KMS-11 (cell line): Measurements from ENCODE around the gene MYO19.

Experiments
- H2AFZ ChIP-seq: fragments of 200-600 bp; sonication (generic); 2 replicates; pipeline ENCODE4 v1.6.1; 2016; ENCODE audit warnings: antibody characterized with exemption, mixed run types, low read depth
- H3K27ac ChIP-seq: fragments of 200-600 bp; sonication (generic); 2 replicates; pipeline ENCODE4 v1.6.1; 2016; ENCODE audit warnings: mild to moderate bottlenecking, mixed run types
- H3K27me3 ChIP-seq: fragments of 200-600 bp; sonication (generic); 2 replicates; pipeline ENCODE4 v1.6.1; 2017; ENCODE audit warnings: mild to moderate bottlenecking, low read depth, mixed run types, moderate library complexity; ENCODE audit not compliant: insufficient read depth
- H3K36me3 ChIP-seq: fragments of 200-600 bp; sonication (generic); 2 replicates; pipeline ENCODE4 v1.6.1; 2017; ENCODE audit warnings: mild to moderate bottlenecking, mixed run types; ENCODE audit not compliant: insufficient read depth
- H3K4me1 ChIP-seq: fragments of 200-600 bp; sonication (generic); 2 replicates; pipeline ENCODE4 v1.6.1; 2016; ENCODE audit warnings: mild to moderate bottlenecking, low read depth, mixed run types; ENCODE audit not compliant: poor library complexity, severe bottlenecking
- H3K4me2 ChIP-seq: fragments of 200-600 bp; sonication (generic); 2 replicates; pipeline ENCODE4 v1.7.0; 2016; ENCODE audit warnings: mild to moderate bottlenecking, mixed run types
- H3K4me3 ChIP-seq: fragments of 200-600 bp; sonication (generic); IDR thresholded peaks from 2 replicates; pipeline ENCODE4 v1.6.1; 2017; ENCODE audit warnings: low read depth, low read length, mixed read lengths; ENCODE audit not compliant: insufficient read depth
- H3K79me2 ChIP-seq: fragments of 200-600 bp; sonication (generic); 2 replicates; pipeline ENCODE4 v1.6.1; 2016; ENCODE audit warnings: low read depth, mixed run types; ENCODE audit not compliant: insufficient read depth
- H3K9ac ChIP-seq: fragments of 200-600 bp; sonication (generic); 2 replicates; pipeline ENCODE4 v1.6.1; 2016; ENCODE audit warnings: mild to moderate bottlenecking, mixed run types
- H4K20me1 ChIP-seq: fragments of 200-600 bp; sonication (generic); 2 replicates; pipeline ENCODE4 v1.6.1; 2016; ENCODE audit warnings: mild to moderate bottlenecking, mixed run types; ENCODE audit not compliant: insufficient read depth
- CTCF ChIP-seq: fragments of 200-600 bp; sonication (generic); conservative IDR thresholded peaks from 2 replicates; pipeline ENCODE4 v1.6.1; 2017; ENCODE audit warnings: low read depth, mild to moderate bottlenecking, antibody characterized with exemption, low read length, moderate library complexity, mixed read lengths

The MYO19 gene

GRCh38 chr17:36494674-36495073 lies 40.0 kb downstream of the MYO19 start:
- H3K79me2 ChIP-seq: peaks cover 15% of the 10 kb centered on the region; the same call in 1 of the 2 replicates
- H3K4me2 ChIP-seq: no peak overlapping the region
- H3K36me3 ChIP-seq: no peaks in the 10 kb centered on the region
- H3K4me1 ChIP-seq: no peaks in the 10 kb centered on the region
- no peak overlapping the region for H3K9ac ChIP-seq
- H3K4me3 ChIP-seq: no peak overlapping the region
- TF ChIP-seq CTCF: no peak
- no peaks in the 10 kb centered on the region for H3K27me3 ChIP-seq
- no peak overlapping the region for H2AFZ ChIP-seq
- H3K27ac ChIP-seq: no peak overlapping the region
- no peaks in the 10 kb centered on the region for H4K20me1 ChIP-seq

GRCh38 chr17:36493956-36494355 lies 40.7 kb downstream of the MYO19 start:
- no peak overlapping the region for H3K9ac ChIP-seq

GRCh38 chr17:36486204-36487194 lies 48.2 kb downstream of the MYO19 start, which contains the start of gene ZNHIT3:
ZNHIT3 (plus strand) TSS chr17:36486681; CDS start chr17:36486700, 19 bp downstream.
- peak within 1 kb of the TSS; percentile 51; the same call in 1 of the 2 replicates for H3K9ac ChIP-seq
- peak within 1 kb of the TSS; percentile 38 for H3K4me3 ChIP-seq
- no peaks in the 10 kb centered on the region for H3K36me3 ChIP-seq
- peaks cover 42% of the 10 kb centered on the region for H3K79me2 ChIP-seq
- H3K27me3 ChIP-seq: no peaks in the 10 kb centered on the region
- peak within 1 kb of the TSS; percentile 96 for H3K4me2 ChIP-seq
- peak within 1 kb of the TSS; percentile 88 for H2AFZ ChIP-seq
- H3K27ac ChIP-seq: peak within 1 kb of the TSS; percentile 5; the same call in 1 of the 2 replicates
- no peak for TF ChIP-seq CTCF
- peaks cover 9% of the 10 kb centered on the region for H3K4me1 ChIP-seq
- H4K20me1 ChIP-seq: no peaks in the 10 kb centered on the region

More at GRCh38 chr17:36493956-36494355, 40.7 kb downstream of the MYO19 start:
- H4K20me1 ChIP-seq: no peaks in the 10 kb centered on the region
- no peaks in the 10 kb centered on the region for H3K27me3 ChIP-seq
- no peak overlapping the region for H2AFZ ChIP-seq
- TF ChIP-seq CTCF: no peak
- no peaks in the 10 kb centered on the region for H3K36me3 ChIP-seq
- no peak overlapping the region for H3K4me3 ChIP-seq
- no peak overlapping the region for H3K27ac ChIP-seq
- no peaks in the 10 kb centered on the region for H3K4me1 ChIP-seq
- H3K79me2 ChIP-seq: peaks cover 23% of the 10 kb centered on the region; the same call in 1 of the 2 replicates
- H3K4me2 ChIP-seq: no peak overlapping the region

- peak overlapping the region; percentile 37 for H3K4me2 ChIP-seq
Observed at GRCh38 chr17:36485805-36486203, 48.9 kb downstream of the MYO19 start.

More at GRCh38 chr17:36485805-36486203, 48.9 kb downstream of the MYO19 start:
- H4K20me1 ChIP-seq: no peaks in the 10 kb centered on the region
- H3K79me2 ChIP-seq: peaks cover 37% of the 10 kb centered on the region
- H3K27ac ChIP-seq: peak overlapping the region; percentile 5; the same call in 1 of the 2 replicates
- H3K9ac ChIP-seq: peak overlapping the region; percentile 51; the same call in 1 of the 2 replicates
- no peaks in the 10 kb centered on the region for H3K27me3 ChIP-seq
- no peak for TF ChIP-seq CTCF
- H3K4me1 ChIP-seq: peaks cover 9% of the 10 kb centered on the region
- peak overlapping the region; percentile 88 for H2AFZ ChIP-seq
- H3K36me3 ChIP-seq: no peaks in the 10 kb centered on the region
- peak overlapping the region; percentile 38 for H3K4me3 ChIP-seq
